IgD-negative memory B cell (primary cell): ENCODE data around the gene SLC48A1. TPM values are rescaled to one million over a fixed set of nuclear protein-coding genes. Genes with fewer than 3 reads are reported as not detected.
A peak's percentile ranks its signal among the peaks of the same experiment; 100 is the strongest.

Source experiments
- H3K27ac Mint-ChIP-seq, 3 donors: one replicate each; pipeline ENCODE4 v1.8.0; 2020 to 2022; ENCODE audit warnings: mild to moderate bottlenecking in 3 of 3, mixed read lengths in 3 of 3, moderate library complexity in 1 of 3
- H3K27me3 Mint-ChIP-seq: one replicate; pipeline ENCODE4 v1.8.0; 2021; ENCODE audit warnings: mixed read lengths
- H3K36me3 Mint-ChIP-seq: one replicate; pipeline ENCODE4 v1.8.0; 2020; ENCODE audit warnings: mild to moderate bottlenecking, mixed read lengths
- H3K4me1 Mint-ChIP-seq, 3 donors: one replicate each; pipeline ENCODE4 v1.8.0; 2020 to 2022; ENCODE audit warnings: mixed read lengths in 3 of 3, mild to moderate bottlenecking in 1 of 3
- H3K4me3 Mint-ChIP-seq, 4 donors: one replicate each; pipeline ENCODE4 v1.8.0; 2020 to 2022; ENCODE audit warnings: mild to moderate bottlenecking in 4 of 4, mixed read lengths in 4 of 4, moderate library complexity in 3 of 4
- H3K9me3 Mint-ChIP-seq, 3 donors: one replicate each; pipeline ENCODE4 v1.8.0; 2020 to 2021; ENCODE audit warnings: mixed read lengths in 3 of 3, mild to moderate bottlenecking in 1 of 3
- polyA plus RNA-seq: library from polyadenylated mRNA; unstranded; fragments of 300-500 nt; fragmentation: Illumina TruSeq; gene quantifications from one replicate; pipeline ENCODE4 v1.2.3, GENCODE V29; 2021

The SLC48A1 gene
- polyA plus RNA-seq, 1 donor from 2014 or later, result 21.7 TPM

DNA sequence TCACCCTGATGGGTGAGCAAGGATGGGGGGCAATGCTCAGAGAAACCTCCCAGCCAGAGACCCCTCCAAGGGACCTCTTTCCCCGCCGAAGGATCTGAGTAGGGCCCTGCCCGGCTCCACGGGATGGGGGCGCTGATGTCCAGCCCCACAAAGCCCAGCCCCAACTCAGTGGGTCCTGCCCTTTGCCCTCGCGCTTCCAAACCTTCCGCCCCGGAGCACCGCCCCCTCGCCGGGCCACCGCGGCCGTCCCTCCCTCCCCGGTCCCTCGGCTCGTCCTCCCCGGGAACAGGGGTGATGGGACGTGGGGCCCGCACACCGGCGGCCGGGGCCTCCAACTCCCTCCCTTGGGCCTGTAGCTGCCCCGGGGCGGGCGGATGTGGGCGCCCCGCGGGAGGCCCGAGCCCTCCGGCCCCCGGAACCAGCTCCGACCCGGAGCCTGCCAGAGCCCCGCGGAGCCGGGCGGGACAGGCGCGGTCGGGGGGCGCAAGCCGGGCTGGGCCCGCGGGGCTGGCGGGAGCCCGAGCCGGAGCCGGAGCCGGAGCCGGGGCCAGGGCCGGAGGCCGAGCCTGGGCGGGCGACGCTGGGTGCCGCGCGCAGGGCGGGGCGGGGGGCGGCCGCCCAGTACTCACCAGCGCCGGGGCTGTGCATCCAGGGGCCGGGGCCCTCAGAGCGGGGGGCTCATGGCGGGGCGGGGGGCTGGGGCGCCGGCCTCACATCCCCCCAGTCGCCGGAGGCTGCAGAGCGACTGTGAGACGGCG is 46.3 kb downstream of the SLC48A1 start:
- H3K9me3 Mint-ChIP-seq, result no peaks in the 10 kb centered on the region
- H3K27ac Mint-ChIP-seq, result peak overlapping the region; percentile 95 to 97 (median 96)
- peaks cover 2% of the 10 kb centered on the region for H3K27me3 Mint-ChIP-seq
- H3K4me1 Mint-ChIP-seq, result peaks cover 53 to 58% (median 58%) of the 10 kb centered on the region in 3 donors
- peak overlapping the region; percentile 88 to 96 (median 92) for H3K4me3 Mint-ChIP-seq
- H3K36me3 Mint-ChIP-seq, result peaks cover 6% of the 10 kb centered on the region

DNA sequence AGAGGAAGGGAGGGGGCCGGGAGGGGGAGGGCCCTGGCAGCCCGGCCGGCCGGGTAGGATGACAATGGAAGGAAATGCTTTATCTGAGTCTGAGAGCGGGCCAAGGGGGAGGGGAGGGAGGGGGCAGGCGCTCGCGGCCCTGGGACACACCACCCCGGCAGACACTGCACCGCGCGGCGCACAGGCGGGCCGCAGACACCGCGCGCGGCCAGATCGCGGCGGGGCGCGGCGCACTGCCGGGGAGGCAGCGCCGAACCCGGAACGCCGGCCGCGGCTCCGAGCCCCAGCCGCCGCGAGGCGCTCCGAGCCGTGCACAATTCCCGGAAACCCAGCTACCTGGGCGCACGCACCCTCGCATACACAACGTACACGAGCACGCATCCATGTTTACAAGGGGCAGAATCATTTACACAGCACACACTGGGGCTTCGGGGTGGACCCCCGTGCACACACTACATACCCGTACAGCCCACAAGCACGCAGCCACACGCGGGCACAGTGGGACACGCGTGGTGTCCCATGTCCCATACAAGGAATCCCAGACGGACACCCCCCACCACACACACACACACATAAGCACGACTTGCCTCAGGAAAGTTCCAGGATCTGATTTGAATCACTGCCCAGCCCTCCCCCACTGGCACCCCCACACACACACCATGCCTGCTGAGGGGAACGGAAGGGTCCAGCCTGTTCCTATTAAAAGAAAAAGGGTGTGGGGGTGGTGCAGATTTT is 47.0 kb downstream of the SLC48A1 start, which contains the start of gene HDAC7:
TSS of gene HDAC7 (minus strand) at position 8 of the 735 bp plus-strand sequence. CDS start 118 bp downstream, outside the sequence.
- Mint-ChIP-seq H3K36me3 (peaks cover 4% of the 10 kb centered on the region), H3K9me3 (no peaks in the 10 kb centered on the region), H3K4me1 (peaks cover 51 to 57% (median 55%) of the 10 kb centered on the region in 3 donors), H3K4me3 (peak within 1 kb of the TSS; percentile 89 to 96 (median 92)), H3K27me3 (peaks cover 2% of the 10 kb centered on the region), H3K27ac (peak within 1 kb of the TSS; percentile 95 to 97 (median 96))

DNA sequence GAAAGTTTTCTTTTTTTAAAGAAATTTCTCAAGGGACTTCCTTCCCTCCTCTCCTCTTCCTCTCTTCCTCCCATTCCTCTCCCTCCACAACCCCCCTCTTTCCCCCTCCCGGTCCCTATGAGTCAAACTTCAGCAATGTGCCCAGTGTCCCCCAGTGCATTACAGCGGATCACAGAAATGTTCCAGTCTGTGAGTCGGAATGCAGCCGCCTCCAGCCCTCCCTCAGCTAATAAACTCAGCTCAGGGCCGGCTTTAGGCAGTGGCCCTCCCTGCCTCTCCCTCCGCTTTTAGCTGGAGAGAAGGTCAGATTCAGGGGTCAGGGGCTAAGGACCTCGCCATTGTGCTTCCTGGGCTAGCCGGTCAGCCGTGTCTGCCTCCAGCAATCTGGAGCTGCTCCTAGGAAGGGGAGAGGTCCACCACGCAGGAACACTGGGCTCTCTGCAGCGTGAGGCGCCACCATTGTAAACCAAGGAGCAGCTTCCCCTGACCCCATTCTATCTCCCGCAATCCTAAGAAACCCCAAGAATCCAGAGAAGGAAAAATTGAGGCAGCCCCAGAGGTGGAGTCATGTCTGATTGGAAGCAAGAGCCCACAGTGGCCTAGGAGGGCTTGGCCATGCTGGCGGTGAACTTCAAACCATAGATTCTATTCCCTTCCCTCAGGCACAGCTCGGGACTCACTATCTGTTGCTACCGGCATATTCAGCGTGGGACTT is 47.8 kb downstream of the SLC48A1 start:
- peaks cover 4% of the 10 kb centered on the region for H3K36me3 Mint-ChIP-seq
- H3K27ac Mint-ChIP-seq, result peak overlapping the region in 2 of 3 donors; percentile 86 to 95
- H3K9me3 Mint-ChIP-seq, result no peaks in the 10 kb centered on the region
- peaks cover 44 to 51% (median 51%) of the 10 kb centered on the region in 3 donors for H3K4me1 Mint-ChIP-seq
- H3K4me3 Mint-ChIP-seq, result peak overlapping the region; percentile 87 to 92 (median 89)
- H3K27me3 Mint-ChIP-seq, result peaks cover 2% of the 10 kb centered on the region

DNA sequence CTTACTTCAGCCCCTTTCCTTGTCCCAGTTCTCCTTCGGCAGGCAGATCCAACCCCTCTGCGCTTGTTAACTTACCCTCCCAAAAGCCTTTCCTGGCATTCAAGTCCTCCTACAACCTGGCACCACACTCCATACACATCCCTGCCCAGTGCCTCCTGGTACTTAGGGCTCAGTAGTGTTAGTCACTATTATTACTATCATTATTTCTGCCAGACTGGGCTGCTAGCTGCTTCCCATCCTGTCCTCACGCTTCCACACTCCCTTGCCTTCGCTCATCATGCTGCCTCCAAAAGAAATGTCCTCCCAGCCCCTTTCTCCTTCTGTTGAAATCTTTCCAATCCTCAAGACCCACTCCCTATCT is 48.3 kb downstream of the SLC48A1 start:
- Mint-ChIP-seq H3K4me1 (peaks cover 40 to 49% (median 47%) of the 10 kb centered on the region in 3 donors), H3K27ac (peak overlapping the region; percentile 86 to 95 (median 87)), H3K27me3 (peaks cover 2% of the 10 kb centered on the region), H3K4me3 (peak overlapping the region in 3 of 4 donors; percentile 58 to 89 (median 87)), H3K36me3 (peaks cover 1% of the 10 kb centered on the region), H3K9me3 (no peaks in the 10 kb centered on the region)

DNA sequence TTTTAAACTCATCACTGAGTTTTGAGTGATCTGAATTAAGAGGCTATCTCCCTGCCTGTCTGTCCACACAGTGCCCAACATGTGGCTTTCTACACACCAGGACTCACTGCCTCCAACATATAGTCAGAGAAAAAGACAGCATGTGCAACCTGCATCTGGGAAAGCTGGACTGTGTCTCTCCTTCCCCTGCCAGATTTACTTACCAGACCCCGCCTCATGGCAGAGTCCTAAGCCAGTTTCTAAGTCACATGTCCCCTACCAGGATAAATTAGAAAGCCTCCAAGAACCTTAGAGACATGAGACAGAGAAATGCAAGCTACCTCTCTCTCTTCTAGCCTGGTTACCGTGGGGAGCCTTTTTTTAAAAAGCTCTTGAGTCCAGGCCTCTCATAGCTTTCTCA is 49.4 kb downstream of the SLC48A1 start:
- Mint-ChIP-seq H3K27me3 (peaks cover 2% of the 10 kb centered on the region), H3K4me3 (peak overlapping the region in 3 of 4 donors; percentile 19 to 89 (median 36)), H3K9me3 (no peaks in the 10 kb centered on the region), H3K27ac (peak overlapping the region in 2 of 3 donors; percentile 3 to 68), H3K4me1 (peaks cover 32 to 41% (median 40%) of the 10 kb centered on the region in 3 donors), H3K36me3 (no peaks in the 10 kb centered on the region)

DNA sequence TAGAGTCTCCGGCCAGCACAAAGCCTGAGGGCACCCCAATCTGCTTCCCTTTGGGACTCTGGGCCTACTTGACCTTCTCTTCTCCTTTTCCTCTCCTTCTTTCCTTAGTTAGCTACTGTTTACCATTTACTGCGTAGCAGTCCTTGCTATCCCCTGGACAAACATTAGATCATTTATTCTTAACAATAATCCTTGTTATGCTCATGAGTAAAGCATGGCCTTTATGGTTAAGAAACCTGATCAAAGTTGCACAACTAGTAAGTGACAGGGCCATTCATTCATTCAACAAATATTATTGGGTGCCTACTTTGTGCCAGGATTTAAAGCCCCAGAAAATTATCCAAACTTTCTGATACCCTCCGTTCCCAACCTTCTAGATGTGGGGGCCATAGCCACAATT is 49.8 kb downstream of the SLC48A1 start:
- Mint-ChIP-seq H3K36me3 (no peaks in the 10 kb centered on the region), H3K4me1 (peaks cover 28 to 37% (median 37%) of the 10 kb centered on the region in 3 donors), H3K4me3 (peak overlapping the region in 2 of 4 donors; percentile 69 to 89), H3K9me3 (no peaks in the 10 kb centered on the region), H3K27me3 (peaks cover 2% of the 10 kb centered on the region), H3K27ac (peak overlapping the region in 1 of 3 donors; percentile 49)

DNA sequence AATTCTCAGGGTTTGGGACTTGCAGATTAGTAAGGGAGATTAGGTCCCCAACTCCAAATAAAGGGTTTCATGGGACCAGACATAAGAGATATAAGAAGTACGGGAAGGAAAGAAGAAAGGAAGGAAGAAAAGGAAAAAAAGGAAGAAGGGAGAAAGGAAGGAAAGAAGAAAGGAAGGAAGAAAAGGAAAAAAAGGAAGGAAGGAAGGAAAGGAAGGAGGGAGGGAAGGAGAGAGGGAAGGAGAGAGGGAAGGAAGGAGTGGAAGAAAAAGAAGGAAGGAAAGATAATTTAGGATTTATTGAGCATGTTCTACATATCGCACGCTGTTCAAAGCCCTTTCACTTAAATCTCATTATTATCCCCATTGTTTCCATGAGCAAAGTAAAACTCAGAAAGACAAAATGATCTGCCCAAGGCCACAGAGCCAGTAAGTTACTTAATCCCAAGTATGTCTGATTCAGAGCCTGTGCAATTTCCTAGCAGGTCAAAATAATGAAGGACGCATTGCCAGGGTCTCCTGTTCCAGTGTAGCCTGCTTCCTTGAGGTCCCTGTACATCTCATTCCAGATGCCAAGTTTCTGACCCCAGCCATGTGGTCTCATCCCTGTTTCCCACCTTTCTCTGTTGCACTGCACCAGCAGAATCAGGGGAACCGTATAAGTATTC is 50.5 kb downstream of the SLC48A1 start:
- Mint-ChIP-seq H3K36me3 (no peaks in the 10 kb centered on the region), H3K9me3 (no peaks in the 10 kb centered on the region), H3K27me3 (peaks cover 2% of the 10 kb centered on the region), H3K4me3 (peak overlapping the region in 2 of 4 donors; percentile 54 to 89), H3K27ac (peak overlapping the region in 1 of 3 donors; percentile 49), H3K4me1 (peaks cover 28 to 36% (median 35%) of the 10 kb centered on the region in 3 donors)

DNA sequence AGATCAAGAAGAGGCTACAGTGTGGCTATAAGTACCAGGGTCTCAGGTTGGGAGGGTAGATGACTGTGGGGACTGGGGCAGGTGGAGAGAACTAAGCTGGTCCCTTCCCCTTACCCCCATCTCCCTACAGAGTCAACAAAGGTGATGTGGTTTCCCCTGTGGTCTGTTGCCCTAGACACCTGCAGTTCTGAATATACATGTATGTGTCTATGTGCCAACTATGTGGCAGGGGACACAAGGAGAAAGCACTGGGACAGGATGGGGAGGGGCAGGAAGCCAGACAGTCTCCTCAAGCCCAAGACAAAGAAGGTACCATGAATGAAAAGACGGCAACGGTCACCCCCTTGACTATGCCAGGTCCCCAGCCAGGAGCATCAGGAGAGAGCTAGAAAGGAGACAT is 51.2 kb downstream of the SLC48A1 start:
- Mint-ChIP-seq H3K4me1 (peaks cover 27 to 36% (median 35%) of the 10 kb centered on the region in 3 donors), H3K9me3 (no peaks in the 10 kb centered on the region), H3K27ac (peak overlapping the region in 2 of 3 donors; percentile 49 to 87), H3K4me3 (peak overlapping the region in 3 of 4 donors; percentile 54 to 83 (median 72)), H3K27me3 (peaks cover 2% of the 10 kb centered on the region), H3K36me3 (no peaks in the 10 kb centered on the region)

DNA sequence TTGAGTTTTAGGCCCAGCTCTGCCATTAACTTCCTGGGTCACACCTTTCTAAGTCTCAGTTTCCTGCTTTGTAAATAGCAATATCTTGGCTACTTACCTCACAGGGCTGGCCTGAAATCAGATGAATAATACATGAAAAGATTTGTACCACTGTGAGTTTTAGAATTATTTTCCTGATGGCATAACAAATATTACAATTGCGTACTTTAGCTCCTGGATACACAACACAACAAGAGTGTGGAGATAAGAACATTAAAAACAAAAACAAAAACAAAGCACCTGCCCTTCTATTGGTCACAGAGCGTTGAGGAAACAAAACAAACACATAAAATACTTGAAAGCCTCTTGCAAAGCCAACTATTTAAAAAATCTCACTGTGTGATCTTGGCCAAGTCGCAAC is 51.6 kb downstream of the SLC48A1 start:
- no peaks in the 10 kb centered on the region for H3K9me3 Mint-ChIP-seq
- peak overlapping the region; percentile 41 to 87 (median 49) for H3K27ac Mint-ChIP-seq
- peaks cover 27 to 36% (median 35%) of the 10 kb centered on the region in 3 donors for H3K4me1 Mint-ChIP-seq

DNA sequence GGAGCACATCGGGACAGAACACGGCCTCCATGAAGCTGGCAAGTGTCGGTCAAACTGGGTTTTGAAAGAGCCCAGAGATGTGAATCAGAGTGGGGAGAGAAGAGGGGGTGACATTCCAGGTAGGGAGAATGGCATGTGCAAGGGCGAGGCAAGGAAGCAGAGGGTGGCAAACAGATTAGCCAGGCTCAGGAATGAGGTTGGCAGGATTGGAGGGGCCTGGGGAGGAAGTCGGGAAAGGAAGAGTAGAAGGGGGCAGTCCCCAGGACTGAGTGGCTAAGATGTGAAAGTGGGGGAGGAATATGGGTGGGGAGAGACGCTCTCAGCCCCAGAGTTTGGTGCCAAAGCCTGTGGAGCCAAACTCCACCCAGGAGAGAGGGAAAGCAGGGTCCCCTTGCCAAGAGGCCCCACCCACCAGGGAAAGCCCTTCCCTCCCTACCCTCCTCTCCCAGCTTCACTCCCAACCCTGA is 52.2 kb downstream of the SLC48A1 start:
- Mint-ChIP-seq H3K27ac (peak overlapping the region in 2 of 3 donors; percentile 49 to 87), H3K36me3 (no peaks in the 10 kb centered on the region), H3K4me1 (peaks cover 27 to 35% (median 35%) of the 10 kb centered on the region in 3 donors), H3K27me3 (peaks cover 2% of the 10 kb centered on the region), H3K9me3 (no peaks in the 10 kb centered on the region), H3K4me3 (peak overlapping the region in 1 of 4 donors; percentile 72)

More for the DNA sequence above, 51.6 kb downstream of the SLC48A1 start:
- H3K27me3 Mint-ChIP-seq, result peaks cover 2% of the 10 kb centered on the region
- peak overlapping the region in 1 of 4 donors; percentile 72 for H3K4me3 Mint-ChIP-seq
- H3K36me3 Mint-ChIP-seq, result no peaks in the 10 kb centered on the region

DNA sequence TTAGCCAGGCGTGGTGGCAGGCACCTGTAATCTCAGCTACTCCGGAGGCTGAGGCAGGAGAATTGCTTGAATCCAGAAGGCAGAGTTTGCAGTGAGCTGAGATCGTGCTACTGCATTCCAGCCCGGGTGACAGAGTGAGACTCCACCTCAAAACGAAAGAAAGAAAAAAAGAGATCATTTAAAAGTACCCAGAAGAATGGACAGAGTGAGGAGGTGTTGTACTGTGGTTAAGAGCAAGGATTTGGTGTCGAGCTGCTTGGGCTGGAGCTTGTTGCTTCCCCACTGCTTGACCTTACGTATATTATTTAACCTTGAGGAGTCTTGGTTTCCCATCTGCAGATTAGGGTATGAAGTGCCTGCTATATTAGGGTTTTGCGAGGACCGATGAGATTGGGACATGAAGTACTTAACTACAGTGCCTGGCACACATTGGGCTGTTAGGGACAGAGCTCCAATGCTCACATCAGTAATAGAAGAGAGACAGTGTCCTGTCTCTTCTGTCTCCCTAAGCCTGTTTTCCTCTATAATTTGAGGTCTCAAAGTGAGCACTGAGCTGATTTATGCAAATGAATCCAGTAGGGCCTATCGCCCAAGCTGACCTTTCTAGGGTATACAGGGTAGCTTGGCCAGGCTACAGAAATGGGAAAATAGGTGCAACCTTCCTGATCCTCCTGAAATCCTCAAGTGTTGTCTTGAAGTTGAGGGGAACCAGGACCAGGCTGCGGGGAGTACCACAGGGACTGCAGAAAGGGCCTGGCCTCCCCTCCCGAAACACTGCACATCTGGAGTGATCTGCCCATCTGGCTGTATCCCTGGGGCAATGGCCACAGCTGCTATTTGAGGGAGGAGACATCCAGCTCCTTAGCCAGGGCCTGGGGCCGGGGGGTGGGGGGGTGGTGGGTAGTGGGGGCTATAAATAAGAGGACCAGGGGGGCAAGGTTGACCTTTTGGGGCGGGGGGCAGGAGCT is 55.3 kb downstream of the SLC48A1 start:
- no peak overlapping the region for H3K27ac Mint-ChIP-seq
- H3K27me3 Mint-ChIP-seq, result no peaks in the 10 kb centered on the region
- H3K9me3 Mint-ChIP-seq, result no peaks in the 10 kb centered on the region
- H3K4me1 Mint-ChIP-seq, result peaks cover 25 to 38% (median 35%) of the 10 kb centered on the region in 3 donors
- no peak overlapping the region for H3K4me3 Mint-ChIP-seq
- H3K36me3 Mint-ChIP-seq, result no peaks in the 10 kb centered on the region

DNA sequence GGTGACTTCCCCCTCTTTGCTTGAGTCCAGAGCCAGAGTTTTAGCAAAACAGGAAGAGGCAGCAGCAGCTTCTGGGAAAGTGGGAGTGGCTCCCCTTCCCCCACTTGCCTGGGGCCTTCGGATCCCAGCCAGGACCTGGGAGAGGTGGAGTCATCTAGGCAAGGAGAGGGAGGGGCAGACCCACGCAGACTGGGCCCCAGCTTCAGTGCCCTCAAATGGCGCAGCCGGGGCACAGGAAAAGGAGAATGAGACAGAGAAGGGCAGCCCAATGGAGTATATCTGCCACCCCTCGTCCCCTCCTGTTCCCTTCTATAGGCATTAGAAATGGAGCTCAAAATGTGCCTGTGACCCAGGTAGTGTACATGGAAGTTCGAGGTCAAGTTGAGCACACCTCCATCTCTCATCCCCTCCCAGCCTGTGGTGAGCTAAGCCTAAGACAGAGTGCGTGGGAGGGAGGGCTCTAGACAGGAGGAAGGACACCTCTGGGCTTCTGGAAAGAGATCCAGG is 56.0 kb downstream of the SLC48A1 start:
- H3K4me3 Mint-ChIP-seq, result no peak overlapping the region
- H3K4me1 Mint-ChIP-seq, result peaks cover 27 to 38% (median 36%) of the 10 kb centered on the region in 3 donors
- H3K27me3 Mint-ChIP-seq, result peaks cover 1% of the 10 kb centered on the region
- no peaks in the 10 kb centered on the region for H3K36me3 Mint-ChIP-seq
- H3K9me3 Mint-ChIP-seq, result no peaks in the 10 kb centered on the region
- H3K27ac Mint-ChIP-seq, result no peak overlapping the region

DNA sequence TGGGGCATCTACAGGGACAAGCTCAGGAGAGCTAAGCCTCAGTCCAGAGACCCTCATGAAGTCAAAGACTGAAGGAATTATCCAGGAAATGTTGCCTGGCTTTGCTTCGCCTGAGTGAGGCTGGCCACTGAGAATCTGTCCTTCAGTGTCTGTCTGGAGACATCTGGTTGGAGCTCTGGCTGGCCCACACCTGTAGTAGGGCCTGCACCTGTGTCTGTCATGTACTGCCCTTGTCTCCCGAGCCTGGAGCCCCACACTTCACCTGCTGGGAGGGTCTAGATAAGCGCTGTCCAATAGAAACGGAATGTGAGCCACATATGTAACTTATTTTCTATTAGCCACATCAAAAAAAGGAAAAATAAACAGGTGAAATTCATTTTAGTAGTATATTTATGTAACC is 56.5 kb downstream of the SLC48A1 start:
- no peaks in the 10 kb centered on the region for H3K36me3 Mint-ChIP-seq
- no peak overlapping the region for H3K27ac Mint-ChIP-seq
- H3K9me3 Mint-ChIP-seq, result no peaks in the 10 kb centered on the region
- peaks cover 29 to 38% (median 31%) of the 10 kb centered on the region in 3 donors for H3K4me1 Mint-ChIP-seq
- H3K27me3 Mint-ChIP-seq, result peaks cover 1% of the 10 kb centered on the region
- H3K4me3 Mint-ChIP-seq, result no peak overlapping the region
